NB4 (cell line): ENCODE data around the gene EPB41L2.

Source experiments
- MYC ChIP-seq: IDR thresholded peaks from 2 replicates; pipeline ENCODE4 v1.6.1; 2011; ENCODE audit warnings: low read depth, low read length
- POLR2A ChIP-seq: IDR thresholded peaks from 2 replicates; pipeline ENCODE4 v1.6.1; 2011; ENCODE audit warnings: mild to moderate bottlenecking; ENCODE audit not compliant: insufficient read length; ENCODE audit errors: extremely low read depth
- TF ChIP-seq, protein P1 (sequence below): IDR thresholded peaks from one replicate; pipeline ENCODE4 v1.5.1; 2012; ENCODE audit warnings: low read depth, low read length

DNA sequence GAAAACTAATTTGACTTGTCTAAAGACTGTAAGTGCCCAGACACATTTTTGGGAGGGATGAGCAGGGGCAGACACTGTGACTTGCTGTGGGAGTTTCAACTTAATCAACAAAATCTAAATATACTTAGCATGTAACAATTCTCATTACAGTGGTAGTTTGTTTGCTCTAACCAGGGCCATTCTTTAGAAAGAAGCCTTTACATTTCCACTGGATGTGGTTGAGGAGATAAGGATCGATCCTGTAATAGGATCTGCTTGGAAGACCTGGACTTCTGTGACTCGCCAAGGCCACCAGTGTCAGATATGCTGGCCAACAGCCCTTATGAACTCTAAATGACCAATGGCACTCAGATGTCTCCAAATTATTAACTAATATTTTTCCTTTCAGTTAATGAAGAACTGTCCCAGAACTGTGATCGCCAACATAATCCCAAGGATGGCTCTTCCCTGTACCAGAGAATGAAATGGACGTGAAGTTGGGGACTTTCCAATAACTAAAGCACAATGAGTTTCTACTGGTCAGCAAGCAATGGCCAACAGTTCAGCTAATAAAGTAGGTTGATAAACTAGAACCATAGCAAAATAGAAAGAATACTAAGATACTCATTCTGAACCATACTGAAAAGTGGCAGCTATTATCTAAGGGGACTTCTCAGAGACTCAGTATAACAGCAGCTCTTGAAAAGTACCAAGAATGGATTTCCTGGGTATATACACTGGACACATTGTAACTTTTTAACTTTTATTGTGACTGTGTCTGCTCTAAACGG is 228.4 kb downstream of the EPB41L2 start:
- TF ChIP-seq POLR2A: no peak
- TF ChIP-seq, protein P1, sequence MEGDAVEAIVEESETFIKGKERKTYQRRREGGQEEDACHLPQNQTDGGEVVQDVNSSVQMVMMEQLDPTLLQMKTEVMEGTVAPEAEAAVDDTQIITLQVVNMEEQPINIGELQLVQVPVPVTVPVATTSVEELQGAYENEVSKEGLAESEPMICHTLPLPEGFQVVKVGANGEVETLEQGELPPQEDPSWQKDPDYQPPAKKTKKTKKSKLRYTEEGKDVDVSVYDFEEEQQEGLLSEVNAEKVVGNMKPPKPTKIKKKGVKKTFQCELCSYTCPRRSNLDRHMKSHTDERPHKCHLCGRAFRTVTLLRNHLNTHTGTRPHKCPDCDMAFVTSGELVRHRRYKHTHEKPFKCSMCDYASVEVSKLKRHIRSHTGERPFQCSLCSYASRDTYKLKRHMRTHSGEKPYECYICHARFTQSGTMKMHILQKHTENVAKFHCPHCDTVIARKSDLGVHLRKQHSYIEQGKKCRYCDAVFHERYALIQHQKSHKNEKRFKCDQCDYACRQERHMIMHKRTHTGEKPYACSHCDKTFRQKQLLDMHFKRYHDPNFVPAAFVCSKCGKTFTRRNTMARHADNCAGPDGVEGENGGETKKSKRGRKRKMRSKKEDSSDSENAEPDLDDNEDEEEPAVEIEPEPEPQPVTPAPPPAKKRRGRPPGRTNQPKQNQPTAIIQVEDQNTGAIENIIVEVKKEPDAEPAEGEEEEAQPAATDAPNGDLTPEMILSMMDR: no peak
- TF ChIP-seq MYC: no peak
